Stimulated activated memory B cell treated with anti-CD40 and anti-IgM and Interleukin-4, amounts not matched to agents 10 μg/mL and 1 μg/mL and 100 μg/mL, for 72 hours (primary cell): ENCODE results near the gene CILP2.

Source experiments
- ATAC-seq: fragments of 150-1000 bp; cut with Tn5 transposase; 2 replicates; pipeline ENCODE4 v1.10.0; 2021
- H3K27ac Mint-ChIP-seq: one replicate; pipeline ENCODE4 v1.8.0; 2022; ENCODE audit warnings: mild to moderate bottlenecking, mixed read lengths
- H3K27me3 Mint-ChIP-seq: one replicate; pipeline ENCODE4 v1.8.0; 2022; ENCODE audit warnings: mixed read lengths
- H3K36me3 Mint-ChIP-seq: one replicate; pipeline ENCODE4 v1.8.0; 2022; ENCODE audit warnings: mixed read lengths
- H3K4me1 Mint-ChIP-seq: one replicate; pipeline ENCODE4 v1.8.0; 2022; ENCODE audit warnings: mixed read lengths
- H3K4me3 Mint-ChIP-seq: one replicate; pipeline ENCODE4 v1.8.0; 2022; ENCODE audit warnings: mild to moderate bottlenecking, moderate library complexity, mixed read lengths
- H3K9me3 Mint-ChIP-seq: one replicate; pipeline ENCODE4 v1.8.0; 2022; ENCODE audit warnings: mixed read lengths

Gene CILP2

DNA sequence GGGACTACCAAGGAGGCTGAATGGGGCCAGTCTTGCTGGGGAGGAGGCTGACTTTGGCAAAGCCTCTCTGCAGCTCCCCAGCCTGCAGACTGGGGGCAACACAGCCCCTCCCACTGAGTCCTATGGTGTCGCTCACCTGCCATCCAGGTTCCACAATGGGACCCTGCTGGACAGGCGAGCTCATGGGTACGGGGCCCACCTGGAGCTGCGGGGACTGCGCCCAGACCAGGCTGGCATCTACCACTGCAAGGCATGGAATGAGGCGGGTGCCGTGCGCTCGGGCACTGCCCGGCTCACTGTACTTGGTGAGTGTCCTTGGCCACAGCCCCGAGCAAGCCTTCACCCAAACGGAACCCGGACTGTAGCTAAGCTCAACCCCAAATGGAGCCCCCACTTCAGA, 5.0 kb downstream of the CILP2 start:
- Mint-ChIP-seq H3K27ac (no peak overlapping the region), H3K4me3 (no peak overlapping the region), H3K36me3 (no peaks in the 10 kb centered on the region), H3K4me1 (peaks cover 23% of the 10 kb centered on the region), H3K27me3 (peaks cover 54% of the 10 kb centered on the region), H3K9me3 (no peaks in the 10 kb centered on the region)
- ATAC-seq = no peak

DNA sequence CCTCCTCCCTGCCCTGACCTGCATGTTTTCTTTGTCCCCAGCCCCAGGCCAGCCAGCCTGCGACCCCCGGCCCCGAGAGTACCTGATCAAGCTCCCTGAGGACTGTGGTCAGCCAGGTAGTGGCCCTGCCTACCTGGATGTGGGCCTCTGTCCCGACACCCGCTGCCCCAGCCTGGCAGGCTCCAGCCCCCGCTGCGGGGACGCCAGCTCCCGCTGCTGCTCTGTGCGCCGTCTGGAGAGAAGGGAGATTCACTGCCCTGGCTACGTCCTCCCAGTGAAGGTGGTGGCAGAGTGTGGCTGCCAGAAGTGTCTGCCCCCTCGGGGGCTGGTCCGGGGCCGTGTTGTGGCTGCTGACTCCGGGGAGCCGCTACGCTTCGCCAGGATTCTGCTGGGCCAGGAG, 5.6 kb downstream of the CILP2 start:
- peaks cover 54% of the 10 kb centered on the region for H3K27me3 Mint-ChIP-seq
- H3K9me3 Mint-ChIP-seq = no peaks in the 10 kb centered on the region

DNA sequence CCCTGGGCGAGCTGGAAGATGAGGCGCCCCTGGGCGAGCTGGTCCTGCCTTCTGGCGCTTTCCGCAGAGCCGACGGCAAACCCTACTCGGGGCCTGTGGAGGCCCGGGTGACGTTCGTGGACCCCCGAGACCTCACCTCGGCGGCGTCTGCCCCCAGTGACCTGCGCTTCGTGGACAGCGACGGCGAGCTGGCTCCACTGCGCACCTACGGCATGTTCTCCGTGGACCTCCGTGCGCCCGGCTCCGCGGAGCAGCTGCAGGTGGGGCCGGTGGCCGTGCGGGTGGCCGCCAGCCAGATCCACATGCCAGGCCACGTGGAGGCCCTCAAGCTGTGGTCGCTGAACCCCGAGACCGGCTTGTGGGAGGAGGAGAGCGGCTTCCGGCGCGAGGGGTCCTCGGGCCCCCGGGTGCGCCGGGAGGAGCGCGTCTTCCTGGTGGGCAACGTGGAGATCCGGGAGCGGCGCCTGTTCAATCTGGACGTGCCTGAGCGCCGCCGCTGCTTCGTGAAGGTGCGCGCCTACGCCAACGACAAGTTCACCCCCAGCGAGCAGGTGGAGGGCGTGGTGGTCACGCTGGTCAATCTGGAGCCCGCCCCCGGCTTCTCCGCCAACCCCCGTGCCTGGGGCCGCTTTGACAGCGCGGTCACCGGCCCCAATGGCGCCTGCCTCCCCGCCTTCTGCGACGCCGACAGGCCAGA, 6.3 kb downstream of the CILP2 start:
- H3K36me3 Mint-ChIP-seq = no peaks in the 10 kb centered on the region
- H3K27me3 Mint-ChIP-seq = peaks cover 54% of the 10 kb centered on the region
- H3K27ac Mint-ChIP-seq = no peak overlapping the region
- no peak overlapping the region for H3K4me3 Mint-ChIP-seq
- no peak for ATAC-seq
- no peaks in the 10 kb centered on the region for H3K9me3 Mint-ChIP-seq
- peaks cover 12% of the 10 kb centered on the region for H3K4me1 Mint-ChIP-seq

More for the DNA sequence above, 5.6 kb downstream of the CILP2 start:
- peaks cover 19% of the 10 kb centered on the region for H3K4me1 Mint-ChIP-seq
- H3K4me3 Mint-ChIP-seq = no peak overlapping the region
- no peaks in the 10 kb centered on the region for H3K36me3 Mint-ChIP-seq
- H3K27ac Mint-ChIP-seq = no peak overlapping the region
- ATAC-seq = no peak

DNA sequence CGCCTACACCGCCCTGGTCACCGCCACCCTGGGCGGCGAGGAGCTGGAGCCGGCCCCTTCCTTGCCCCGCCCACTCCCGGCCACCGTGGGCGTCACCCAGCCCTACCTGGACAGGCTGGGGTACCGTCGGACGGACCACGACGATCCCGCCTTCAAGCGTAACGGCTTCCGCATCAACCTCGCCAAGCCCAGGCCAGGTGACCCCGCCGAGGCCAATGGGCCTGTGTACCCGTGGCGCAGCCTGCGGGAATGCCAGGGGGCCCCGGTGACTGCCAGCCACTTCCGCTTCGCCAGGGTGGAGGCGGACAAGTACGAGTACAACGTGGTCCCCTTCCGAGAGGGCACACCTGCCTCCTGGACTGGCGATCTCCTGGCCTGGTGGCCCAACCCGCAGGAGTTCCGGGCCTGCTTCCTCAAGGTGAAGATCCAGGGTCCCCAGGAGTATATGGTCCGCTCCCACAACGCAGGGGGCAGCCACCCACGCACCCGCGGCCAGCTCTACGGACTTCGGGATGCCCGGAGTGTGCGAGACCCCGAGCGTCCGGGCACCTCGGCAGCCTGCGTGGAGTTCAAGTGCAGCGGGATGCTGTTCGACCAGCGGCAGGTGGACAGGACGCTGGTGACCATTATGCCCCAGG, 7.0 kb downstream of the CILP2 start:
- ATAC-seq = no peak
- H3K36me3 Mint-ChIP-seq = no peaks in the 10 kb centered on the region
- H3K4me3 Mint-ChIP-seq = no peak overlapping the region
- peaks cover 57% of the 10 kb centered on the region for H3K27me3 Mint-ChIP-seq
- peaks cover 12% of the 10 kb centered on the region for H3K4me1 Mint-ChIP-seq
- H3K27ac Mint-ChIP-seq = no peak overlapping the region
- H3K9me3 Mint-ChIP-seq = no peaks in the 10 kb centered on the region

DNA sequence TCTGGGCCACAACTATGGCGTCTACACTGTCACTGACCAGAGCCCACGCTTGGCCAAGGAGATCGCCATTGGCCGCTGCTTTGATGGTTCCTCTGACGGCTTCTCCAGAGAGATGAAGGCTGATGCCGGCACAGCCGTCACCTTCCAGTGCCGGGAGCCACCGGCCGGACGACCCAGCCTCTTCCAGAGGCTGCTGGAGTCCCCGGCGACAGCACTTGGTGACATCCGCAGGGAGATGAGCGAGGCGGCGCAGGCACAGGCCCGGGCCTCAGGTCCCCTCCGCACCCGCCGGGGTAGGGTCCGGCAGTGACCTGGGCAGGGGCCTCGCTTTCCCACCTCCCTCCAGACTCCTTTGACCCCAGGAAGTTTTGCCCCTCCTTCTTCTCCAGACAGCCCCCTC, 7.6 kb downstream of the CILP2 start:
- Mint-ChIP-seq H3K9me3 (no peaks in the 10 kb centered on the region), H3K27ac (no peak overlapping the region), H3K4me1 (peaks cover 9% of the 10 kb centered on the region), H3K4me3 (no peak overlapping the region), H3K36me3 (no peaks in the 10 kb centered on the region), H3K27me3 (peaks cover 55% of the 10 kb centered on the region)
- no peak for ATAC-seq

DNA sequence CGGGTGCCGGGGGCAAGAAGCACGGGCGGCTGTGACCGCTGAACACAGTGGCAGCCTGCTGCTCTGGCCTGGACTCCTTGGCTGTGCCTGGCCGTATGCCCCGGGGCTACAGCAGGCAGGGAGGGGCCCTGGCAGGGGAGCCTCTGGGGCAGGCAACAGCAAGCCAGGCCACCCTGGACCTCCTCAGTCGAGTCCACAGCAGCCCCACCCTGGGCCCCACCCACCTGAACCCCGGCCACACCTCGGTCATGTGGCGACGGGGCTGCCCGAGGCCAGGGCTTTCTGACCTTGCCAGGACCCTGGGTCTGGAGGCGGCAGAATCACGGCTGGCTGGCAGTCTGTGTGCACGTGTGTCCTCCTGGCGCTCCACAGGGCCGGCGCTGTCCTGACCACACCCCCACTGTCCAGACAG, 8.7 kb downstream of the CILP2 start:
- Mint-ChIP-seq H3K4me3 (no peak overlapping the region), H3K27ac (no peak overlapping the region), H3K4me1 (no peaks in the 10 kb centered on the region), H3K36me3 (no peaks in the 10 kb centered on the region), H3K27me3 (peaks cover 45% of the 10 kb centered on the region), H3K9me3 (no peaks in the 10 kb centered on the region)
- ATAC-seq = no peak

DNA sequence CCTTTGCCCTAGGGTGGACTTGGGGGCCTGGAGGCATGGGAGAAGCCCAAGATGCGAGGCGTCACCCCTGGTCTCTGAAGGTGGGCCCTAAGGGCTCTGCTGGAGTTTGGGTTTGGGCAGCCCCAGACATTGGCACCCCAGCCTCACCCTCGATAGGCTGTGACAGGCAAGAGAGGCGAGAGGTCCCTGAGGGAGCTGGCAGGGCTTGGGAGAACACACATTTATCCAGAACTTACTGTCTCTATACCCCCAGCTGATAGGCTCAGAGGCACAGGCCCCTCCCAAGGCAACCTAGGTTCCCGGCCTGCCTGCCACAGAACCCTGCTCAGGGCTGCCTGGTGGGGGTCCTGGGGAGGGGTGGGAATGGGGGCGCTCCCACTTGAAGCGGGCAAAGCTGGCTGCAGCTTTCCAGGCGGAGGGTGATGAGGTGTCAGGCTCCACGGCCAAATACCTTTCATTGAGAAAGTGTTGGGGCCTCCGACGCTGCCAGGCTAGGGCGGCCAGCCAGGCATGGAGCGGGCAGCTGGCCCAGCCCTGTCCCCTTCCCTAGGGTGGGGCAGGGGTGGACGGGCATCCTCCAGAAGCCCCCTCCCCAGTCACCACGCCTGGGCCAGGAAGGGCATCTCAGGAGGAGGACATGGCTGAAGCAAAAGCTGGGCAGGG, 9.7 kb downstream of the CILP2 start:
- H3K27ac Mint-ChIP-seq = no peak overlapping the region
- no peaks in the 10 kb centered on the region for H3K9me3 Mint-ChIP-seq
- H3K4me3 Mint-ChIP-seq = no peak overlapping the region
- no peak for ATAC-seq
- no peaks in the 10 kb centered on the region for H3K4me1 Mint-ChIP-seq
- H3K27me3 Mint-ChIP-seq = peaks cover 34% of the 10 kb centered on the region
- no peaks in the 10 kb centered on the region for H3K36me3 Mint-ChIP-seq

DNA sequence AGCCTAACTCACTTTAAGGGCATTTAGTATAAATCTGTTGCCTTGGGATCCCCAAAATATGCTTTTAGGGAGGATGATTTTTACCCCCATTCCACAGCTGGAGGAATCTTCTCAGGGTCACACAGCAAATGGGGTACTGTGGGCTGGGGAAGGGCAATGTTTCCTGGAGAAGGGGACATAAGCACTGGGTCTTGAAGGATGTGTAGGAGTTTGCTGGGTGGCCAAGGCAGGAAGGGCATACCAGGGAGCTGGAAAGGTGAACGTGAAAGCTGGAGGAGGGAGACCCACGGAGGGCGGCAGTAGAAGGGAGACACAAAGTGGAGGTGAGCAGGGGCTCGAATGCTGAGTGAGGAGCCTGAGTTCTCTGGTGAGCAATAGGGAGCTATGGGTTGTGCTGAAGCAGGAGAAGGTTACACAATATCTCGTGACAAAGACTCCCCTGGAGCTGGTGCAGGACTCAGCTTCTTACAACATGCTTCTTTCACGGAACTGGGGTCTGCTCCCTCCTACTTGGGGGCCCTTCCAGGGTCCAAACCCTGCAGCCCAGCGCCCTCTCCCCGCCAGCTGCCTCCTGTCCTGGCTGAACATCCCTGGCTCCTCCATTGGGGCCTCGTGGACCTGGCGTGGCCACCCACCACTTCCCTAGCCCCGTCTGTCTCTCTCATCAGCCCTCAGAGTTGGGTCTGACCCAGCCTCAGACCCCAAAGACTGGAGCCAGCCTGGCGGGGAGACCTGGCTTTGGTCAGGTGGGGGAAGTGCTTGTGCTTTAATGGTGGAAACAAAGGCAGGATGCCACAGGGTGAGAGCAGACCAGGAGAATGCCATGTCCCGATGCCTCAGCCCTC, 11.1 kb downstream of the CILP2 start:
- Mint-ChIP-seq H3K36me3 (no peaks in the 10 kb centered on the region), H3K4me1 (peaks cover 3% of the 10 kb centered on the region), H3K4me3 (no peak overlapping the region), H3K27me3 (peaks cover 22% of the 10 kb centered on the region), H3K27ac (no peak overlapping the region), H3K9me3 (no peaks in the 10 kb centered on the region)
- no peak for ATAC-seq

DNA sequence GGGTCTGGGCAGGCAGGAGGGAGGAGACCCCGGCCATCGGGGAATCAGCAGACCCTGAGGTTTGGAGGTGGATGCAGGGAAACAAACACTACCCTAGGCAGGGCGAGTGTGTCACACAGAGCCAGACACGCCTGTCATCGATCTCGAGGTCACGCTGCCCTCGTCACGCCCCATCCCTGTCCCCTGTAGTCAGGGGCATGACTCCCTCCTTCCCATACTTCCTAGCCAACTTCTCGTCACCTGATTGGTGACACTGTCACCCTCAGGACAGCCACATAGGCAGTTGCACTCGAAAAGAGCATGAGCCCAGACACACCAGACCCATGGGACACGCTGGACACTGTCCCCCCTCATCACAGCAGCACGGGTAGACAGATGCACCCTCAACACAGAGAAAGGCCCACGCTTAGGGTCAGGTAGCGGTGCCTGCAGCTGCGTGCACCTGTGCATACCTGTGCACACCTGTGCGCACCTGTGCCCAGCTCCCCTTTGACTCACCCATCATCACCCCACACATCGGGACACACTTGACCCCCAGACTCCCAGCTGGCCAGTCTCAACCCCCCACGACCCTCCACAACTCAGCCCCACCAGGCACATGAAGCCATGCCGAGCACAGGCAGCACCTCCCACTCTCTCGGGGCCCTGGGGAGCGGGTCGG, 11.9 kb downstream of the CILP2 start:
- Mint-ChIP-seq H3K4me3 (no peak overlapping the region), H3K4me1 (peaks cover 9% of the 10 kb centered on the region), H3K27ac (no peak overlapping the region), H3K36me3 (no peaks in the 10 kb centered on the region), H3K27me3 (peaks cover 22% of the 10 kb centered on the region), H3K9me3 (no peaks in the 10 kb centered on the region)
- no peak for ATAC-seq

DNA sequence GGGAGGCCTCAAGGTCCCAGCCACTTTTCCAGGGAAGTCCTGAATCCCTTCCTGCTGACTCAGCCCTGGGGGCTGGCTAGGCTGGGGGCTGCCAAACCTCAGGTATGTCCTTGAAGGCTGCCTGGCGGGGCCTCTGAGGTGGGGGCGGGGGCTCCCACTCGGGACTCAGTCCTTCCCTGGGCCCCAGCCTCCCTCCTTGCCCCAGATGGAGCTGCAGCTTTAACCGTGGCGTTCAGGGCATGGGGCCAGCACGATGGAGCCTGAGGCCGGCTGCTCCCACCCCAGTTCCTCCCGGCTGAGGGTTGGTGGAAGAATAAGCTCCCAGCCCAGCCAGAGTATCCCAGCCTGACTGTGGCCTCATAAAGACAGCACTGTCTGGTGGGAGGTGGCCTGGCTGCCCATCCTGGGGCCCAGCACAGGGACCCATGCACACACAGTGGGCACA, 12.4 kb downstream of the CILP2 start:
- no peak overlapping the region for H3K27ac Mint-ChIP-seq
- peaks cover 9% of the 10 kb centered on the region for H3K4me1 Mint-ChIP-seq
- H3K9me3 Mint-ChIP-seq = no peaks in the 10 kb centered on the region
- no peaks in the 10 kb centered on the region for H3K36me3 Mint-ChIP-seq
- no peak for ATAC-seq
- H3K4me3 Mint-ChIP-seq = no peak overlapping the region
- peaks cover 22% of the 10 kb centered on the region for H3K27me3 Mint-ChIP-seq

DNA sequence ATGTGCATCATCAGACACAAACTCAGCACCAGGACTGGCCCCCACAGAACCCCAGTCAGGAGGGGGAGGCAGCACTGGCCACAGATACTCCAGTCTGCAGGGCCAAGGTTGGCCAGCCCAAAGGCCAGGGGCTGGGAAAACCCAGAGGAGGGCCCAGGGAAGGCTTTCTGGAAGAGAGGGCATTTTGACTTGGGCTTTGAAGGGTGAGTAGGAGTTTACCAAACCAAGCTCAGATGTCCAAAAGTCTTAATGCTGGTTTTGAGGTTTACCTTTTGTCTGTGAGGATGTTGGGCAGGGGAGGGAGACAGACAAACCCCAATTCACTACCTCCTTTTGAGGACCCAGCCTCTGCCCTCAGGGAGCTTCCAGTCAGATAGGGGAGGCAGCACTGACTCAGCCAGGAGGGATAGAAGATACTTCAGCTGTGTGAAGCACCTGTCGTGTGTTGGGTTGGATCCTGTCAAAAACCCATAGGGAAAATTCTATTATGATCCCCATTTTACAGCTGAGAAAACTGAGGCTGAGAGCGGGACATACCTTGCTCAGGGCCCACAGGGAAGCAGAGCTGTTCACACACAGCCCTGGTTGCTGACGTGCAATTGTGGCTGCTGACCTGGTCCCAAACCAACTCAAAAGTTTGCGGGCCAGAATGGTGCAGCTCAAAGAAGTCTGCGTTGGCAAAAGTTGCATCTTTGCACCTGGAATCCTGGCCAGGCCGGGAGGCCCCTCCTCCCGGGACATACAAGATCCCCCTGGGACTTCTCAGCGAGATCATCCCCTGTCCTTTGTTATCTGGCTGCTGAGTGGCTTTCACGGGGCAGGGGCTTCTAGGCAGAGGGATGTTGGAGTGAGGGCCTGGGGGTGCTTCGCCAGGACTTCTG, 13.1 kb downstream of the CILP2 start:
- no peak for ATAC-seq
- Mint-ChIP-seq H3K9me3 (no peaks in the 10 kb centered on the region), H3K4me3 (no peak overlapping the region), H3K36me3 (no peaks in the 10 kb centered on the region), H3K27ac (no peak overlapping the region), H3K4me1 (peaks cover 9% of the 10 kb centered on the region), H3K27me3 (peaks cover 22% of the 10 kb centered on the region)

DNA sequence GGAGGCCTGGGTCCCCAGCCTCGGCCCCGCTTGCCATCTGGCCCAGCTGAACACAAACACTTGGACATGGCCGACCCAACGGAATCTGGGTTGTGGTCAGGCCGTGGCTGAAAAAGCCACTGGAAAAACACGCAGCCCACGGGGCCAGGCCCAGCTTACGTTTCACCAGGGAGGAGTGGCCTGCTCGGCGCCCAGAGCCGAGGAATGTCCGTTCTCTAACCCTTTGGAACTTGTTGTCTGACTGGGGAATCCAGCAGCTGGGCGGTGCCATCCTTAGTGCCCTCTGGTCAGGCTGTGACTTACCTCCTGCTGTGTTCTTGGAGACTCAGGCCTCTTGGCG, 13.8 kb downstream of the CILP2 start:
- Mint-ChIP-seq H3K36me3 (no peaks in the 10 kb centered on the region), H3K27ac (no peak overlapping the region), H3K4me3 (no peak overlapping the region), H3K9me3 (no peaks in the 10 kb centered on the region), H3K4me1 (peaks cover 9% of the 10 kb centered on the region), H3K27me3 (peaks cover 22% of the 10 kb centered on the region)
- no peak for ATAC-seq

DNA sequence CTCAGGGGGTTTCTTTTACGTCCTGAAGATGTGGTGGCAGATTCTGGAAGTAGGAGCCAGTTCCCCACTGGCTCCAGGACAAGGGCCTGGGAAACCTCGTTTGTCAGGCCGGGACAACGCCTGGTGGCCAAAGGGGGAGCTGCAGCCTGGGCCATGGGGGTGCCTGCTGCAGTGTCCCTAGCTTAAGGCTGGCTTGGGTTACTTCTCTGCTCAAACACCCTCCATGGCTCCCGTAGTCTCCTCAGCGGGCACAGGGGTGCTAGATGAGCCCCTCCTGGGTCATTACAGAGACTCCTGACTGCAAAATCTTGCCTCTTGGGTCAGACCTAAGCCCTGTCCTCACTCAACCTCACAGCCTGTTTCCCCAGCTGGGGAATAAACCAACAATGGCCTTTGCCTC, 14.7 kb downstream of the CILP2 start:
- no peaks in the 10 kb centered on the region for H3K36me3 Mint-ChIP-seq
- no peak overlapping the region for H3K4me3 Mint-ChIP-seq
- ATAC-seq = no peak
- H3K27me3 Mint-ChIP-seq = peaks cover 22% of the 10 kb centered on the region
- H3K9me3 Mint-ChIP-seq = no peaks in the 10 kb centered on the region
- no peak overlapping the region for H3K27ac Mint-ChIP-seq
- H3K4me1 Mint-ChIP-seq = peaks cover 9% of the 10 kb centered on the region

DNA sequence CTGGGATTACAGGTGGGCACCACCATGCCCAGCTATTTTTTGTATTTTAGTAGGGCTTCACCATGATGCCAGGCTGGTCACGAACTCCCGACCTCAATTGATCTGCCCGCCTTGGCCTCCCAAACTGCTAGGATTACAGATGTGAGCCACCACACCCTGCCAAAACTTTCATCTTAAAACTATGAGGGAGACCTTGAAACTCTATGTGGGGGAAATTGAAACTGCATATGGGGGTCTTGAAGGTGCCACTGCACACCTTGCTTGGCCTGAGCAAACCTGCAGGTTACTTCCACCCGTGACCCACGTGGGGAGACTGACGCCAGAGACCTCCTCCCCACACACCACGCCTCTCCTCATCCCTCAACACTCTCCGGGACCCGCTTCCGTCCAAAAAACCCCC, 15.6 kb downstream of the CILP2 start:
- Mint-ChIP-seq H3K4me3 (no peak overlapping the region), H3K27ac (no peak overlapping the region), H3K36me3 (peaks cover 3% of the 10 kb centered on the region), H3K4me1 (peaks cover 16% of the 10 kb centered on the region), H3K9me3 (no peaks in the 10 kb centered on the region), H3K27me3 (peaks cover 17% of the 10 kb centered on the region)
- ATAC-seq = no peak
